ENCODE data around the gene MAGI1.

- TF ChIP-seq CTCF (IDR thresholded peaks at IDR 0.05) (no peak), EZH2phosphoT487 (IDR thresholded peaks at IDR 0.05; ENCODE audit: borderline replicate concordance, low read depth) (no peak), MAX (IDR thresholded peaks at IDR 0.05; ENCODE audit: low read depth) (no peak), POLR2AphosphoS5 (IDR thresholded peaks at IDR 0.05; ENCODE audit: low read depth, low read length) (no peak), MEF2A (IDR thresholded peaks at IDR 0.05; ENCODE audit: borderline replicate concordance, low read depth) (no peak), NRF1 (IDR thresholded peaks at IDR 0.05; ENCODE audit: low read depth, low read length) (no peak), EP300 (IDR thresholded peaks at IDR 0.05; ENCODE audit: borderline replicate concordance in 1 of 2, low read depth in 1 of 2, low read length in 1 of 2) (no peak), RXRA (IDR thresholded peaks at IDR 0.05; ENCODE audit: borderline replicate concordance, low read depth) (no peak), SIN3A (IDR thresholded peaks at IDR 0.05; ENCODE audit: borderline replicate concordance, low read depth, low read length) (no peak), GABPA (IDR thresholded peaks at IDR 0.05; ENCODE audit: low read depth) (no peak)
Observed at GRCh38 chr3:65493938-65494337, 544.8 kb downstream of the MAGI1 start.

Measured in SK-N-SH (cell line).